DMS153 (cell line): Measurements from ENCODE around the gene TBX3.

Experiments used
- DNase-seq: peaks from one replicate; lab custom pipeline; 2025; lab: John Stamatoyannopoulos, UW

TBX3 gene

GRCh38 chr12:114696443-114697242, 12.7 kb upstream of the TBX3 start:
- DNase-seq, result no peak

- no peak for DNase-seq
Observed at GRCh38 chr12:114695305-114695592, 11.3 kb upstream of the TBX3 start.

DNA sequence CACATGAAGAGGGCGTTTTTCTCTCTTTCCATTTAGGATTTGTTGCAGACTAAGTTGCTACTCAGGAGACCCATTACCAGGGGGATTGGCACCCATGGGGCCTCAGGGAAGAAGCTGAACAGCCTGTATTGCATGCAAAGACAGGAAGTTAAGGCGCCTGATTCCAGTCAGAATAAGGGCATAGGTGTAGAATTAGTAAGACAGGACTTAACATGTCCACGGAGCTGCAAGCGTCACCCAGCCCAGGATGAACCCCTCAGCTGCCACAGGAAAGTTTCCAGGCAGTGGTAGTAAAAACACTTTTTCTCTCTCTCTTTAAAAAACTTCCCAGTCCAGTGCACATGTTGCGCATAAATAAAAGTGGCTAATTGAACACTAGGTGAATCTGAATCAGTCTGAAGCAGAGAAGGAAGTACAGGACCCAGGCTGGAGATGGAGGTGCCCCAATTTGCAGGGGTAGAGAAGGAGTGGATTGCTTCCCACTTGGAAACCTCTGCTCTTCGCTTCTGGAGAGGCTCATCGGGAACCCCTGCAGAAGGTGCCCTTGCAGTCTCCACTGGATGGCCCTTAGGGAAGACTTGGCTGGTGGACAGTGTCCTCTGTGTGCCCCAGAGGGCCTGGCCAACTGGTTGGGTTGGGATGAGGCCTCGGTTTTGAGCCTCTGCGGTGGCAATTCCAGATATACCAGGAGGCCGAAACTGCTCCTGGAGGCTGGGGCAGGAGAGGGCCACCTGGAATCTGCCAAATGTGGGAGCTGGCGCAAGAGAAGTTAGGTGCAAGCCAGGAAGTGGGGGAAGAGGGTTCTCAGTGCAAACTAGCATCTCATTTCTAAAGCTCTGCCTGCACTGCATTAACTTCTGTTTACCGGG, 10.7 kb upstream of the TBX3 start:
- no peak for DNase-seq

DNA sequence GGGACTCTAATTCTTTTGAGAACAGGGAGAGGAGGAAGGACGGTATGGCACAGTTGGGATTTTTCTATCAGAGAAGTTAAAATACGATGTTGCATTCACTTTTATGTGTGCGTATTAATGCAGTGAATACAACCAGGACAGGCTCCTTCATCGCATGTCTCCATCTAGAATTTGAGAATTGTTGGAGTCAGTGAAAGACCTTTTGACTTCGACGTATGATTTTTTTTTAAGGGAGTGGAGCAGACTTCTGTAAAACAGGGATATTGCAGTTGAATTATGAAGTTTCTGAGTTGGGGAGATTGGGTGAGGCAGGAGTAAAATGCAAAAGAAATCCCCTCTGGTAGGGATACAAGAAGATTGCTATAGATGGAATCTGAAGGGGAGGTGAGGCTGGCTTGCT, 9.6 kb upstream of the TBX3 start:
- DNase-seq, result no peak

DNA sequence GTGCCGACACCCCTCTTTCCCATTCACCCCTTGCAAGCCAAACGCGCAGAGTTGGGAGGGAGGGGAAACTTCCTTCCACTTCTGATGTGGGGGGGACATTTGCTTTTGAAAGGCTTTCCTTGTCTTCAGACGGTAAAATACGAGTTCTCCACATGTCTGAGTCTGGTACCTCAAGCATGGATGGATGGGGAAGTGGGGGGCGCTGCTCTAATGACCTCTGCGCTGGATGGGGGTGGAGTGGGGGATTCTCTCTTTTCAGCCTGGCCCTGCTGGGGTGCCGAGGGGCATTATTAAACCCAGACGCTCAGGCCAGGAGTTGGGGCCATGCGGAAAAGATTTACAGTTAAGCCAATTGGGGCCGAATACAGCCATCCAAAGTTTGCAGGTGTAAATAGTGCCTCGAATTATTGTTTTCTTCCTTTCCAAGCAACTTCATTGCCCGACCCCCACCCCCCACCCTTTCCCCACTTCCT, 9.1 kb upstream of the TBX3 start:
- no peak for DNase-seq

DNA sequence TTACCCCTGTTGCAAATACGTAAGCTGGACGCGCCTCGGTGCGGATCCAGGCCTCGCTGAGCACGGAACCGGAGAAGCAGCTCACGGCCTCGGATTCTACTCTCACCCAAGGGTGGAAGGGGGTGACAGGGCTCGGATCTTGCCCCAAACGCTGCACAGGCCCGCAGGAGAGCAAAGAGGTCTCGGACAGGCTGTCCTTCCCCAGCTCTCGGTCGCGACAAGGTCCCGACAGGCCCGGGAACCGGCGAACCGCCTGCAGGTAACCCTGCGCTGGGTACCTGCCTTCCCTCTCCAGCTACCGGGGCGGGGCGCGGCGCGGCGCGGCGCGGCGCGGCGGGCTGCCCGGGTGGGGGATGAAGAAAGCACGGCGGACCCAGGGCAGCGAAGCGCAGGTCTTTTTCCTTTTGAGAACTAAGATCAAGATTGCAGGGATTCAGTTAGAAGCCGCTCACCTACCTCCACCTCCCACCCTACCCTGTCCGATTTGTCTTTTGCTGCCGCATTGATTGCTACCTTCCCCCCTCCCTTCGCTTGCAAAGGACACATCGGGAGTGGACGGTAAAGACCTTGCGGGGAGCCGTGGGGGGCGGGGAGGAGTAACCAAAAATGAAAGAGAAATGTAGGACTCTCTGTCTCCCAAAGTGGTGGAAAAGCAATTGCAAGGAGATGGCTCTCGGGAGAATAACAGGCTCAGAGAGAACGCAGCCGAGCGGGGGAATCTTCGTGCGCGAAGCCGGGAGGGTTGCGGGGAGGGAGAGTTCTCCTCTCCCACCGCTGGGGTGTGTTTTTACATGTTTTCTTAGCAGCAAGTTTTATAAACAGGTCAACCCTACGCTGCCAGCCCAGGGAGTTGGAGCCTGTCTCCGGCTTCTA, 8.4 kb upstream of the TBX3 start:
- DNase-seq, result no peak

DNA sequence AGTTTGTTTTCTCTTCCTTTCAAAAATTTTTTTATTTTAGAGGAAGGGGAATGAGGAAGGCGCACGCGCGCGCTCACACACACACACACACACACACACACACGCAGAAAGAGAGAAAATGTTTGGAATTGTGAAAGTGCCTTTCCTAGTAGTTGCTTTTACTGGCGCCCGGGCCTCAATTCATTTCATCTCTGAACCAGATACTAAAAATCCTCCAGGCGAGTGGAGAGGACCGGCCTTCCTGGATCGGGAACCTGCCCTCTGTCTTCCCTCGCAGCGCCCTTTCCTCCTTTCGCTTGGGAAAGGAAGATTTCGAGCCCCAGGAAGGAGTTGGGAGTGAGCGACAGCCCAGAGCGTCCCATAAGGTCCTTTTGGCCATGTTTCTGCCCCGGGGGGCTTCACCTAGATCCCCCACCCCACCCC, 7.8 kb upstream of the TBX3 start:
- DNase-seq, result no peak

DNA sequence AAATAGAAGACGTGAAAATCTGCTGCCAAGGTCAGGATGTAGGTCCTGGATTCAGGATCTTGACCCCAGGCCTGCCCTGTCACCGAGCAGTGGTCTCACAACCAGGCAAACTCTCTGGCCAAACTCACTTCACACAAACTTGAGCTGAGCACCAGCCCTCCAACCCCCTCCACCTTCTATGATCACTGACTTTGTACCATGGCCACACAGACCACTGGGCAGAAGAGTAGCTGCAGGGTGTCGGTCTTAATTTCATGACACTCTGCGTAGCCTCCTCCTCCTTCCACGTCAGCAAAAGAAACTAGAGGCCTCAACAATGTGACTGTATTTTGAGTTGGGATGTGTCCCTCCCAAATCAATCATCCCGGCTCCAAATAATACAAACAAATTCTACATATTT, 7.2 kb upstream of the TBX3 start:
- DNase-seq, result no peak

DNA sequence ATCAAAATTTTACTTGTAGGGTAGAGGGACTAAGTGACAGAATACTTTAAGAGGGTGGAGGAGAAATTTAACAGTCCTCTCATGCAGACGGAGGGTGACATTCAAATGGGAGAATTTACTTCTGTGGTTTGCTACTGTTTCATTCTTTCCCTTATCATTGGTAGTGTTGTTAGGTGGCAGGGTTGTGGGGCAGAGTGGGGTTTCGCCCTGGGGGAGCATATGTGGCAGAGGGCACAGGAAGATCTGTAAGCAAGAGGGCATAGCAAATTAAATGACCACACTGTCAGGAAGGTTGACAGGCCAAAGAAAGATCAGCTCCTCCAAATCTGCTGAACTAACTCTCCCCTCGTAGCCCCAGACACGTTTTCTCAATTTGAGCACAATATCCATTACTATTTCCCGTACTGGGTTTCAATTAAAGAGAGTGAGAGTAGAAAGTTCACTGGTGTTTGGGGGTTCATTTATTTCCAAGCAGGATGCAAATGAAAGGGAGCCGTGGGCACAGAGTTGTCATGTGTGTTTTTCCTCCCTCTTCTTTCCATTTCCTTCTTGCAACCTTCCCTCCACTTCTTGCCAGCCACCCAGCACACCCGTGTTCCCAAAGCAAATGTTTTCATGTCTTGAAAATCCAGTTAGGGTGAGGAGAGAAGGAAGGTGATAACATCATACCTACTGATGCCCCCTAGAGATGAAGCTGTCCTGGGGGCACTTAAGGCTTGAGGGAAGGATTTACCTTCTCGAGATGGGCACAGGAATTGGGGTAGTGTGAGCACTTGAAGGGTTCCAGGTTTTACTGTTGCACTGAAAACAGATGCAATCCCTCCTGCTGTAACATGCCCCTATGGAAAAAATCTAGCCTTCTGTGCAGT, 6.5 kb upstream of the TBX3 start:
- DNase-seq, result no peak

GRCh38 chr12:114689075-114689994, 5.4 kb upstream of the TBX3 start:
- DNase-seq, result no peak

DNA sequence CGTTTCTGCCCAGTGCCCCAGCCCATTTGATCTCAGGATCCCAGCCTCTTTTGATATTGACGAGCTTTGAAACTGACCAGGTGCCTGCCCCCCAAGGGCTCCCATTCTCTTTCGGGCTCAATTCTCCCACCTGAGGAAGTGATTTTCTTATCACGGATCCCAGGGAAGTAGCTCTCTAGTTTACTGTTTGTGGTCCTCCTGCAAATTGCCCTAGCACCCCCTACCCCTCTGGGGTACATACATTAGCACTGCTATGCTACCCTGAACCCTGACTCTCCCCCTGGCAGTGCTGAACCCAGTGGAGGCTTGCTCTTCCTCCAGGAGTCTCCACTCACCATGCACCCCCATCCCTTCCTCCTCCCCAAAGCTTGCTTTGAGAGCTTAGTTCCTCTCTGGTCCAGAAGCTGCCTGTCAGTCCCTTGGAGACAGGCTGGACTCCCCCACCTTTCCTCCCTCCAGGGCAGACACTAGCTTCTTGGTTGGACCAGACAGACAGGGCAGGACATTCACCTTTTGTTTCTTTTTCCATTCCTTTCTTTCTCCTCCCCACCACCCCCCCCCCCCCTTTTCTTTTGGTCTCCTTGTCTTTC, 4.4 kb upstream of the TBX3 start:
- DNase-seq, result no peak

DNA sequence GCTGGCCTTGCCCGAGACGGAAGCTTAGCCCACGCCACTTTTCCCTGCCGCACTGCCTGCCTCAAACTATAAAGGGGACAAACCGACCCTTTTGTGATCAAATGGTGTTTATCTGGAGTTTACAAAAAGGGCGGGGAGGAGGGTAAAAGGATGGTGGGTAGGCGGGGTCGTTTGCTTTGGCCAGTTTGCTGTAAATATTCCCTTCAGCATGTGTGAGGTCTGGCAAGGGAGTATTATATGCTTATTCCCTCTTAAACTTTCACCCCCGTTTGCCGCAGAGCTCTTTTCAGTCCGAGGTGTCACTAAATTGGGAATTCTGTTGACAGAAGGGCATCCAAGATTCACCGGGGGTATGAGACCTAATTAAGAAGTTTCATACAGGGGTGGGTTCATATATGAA, 3.8 kb upstream of the TBX3 start:
- no peak for DNase-seq

DNA sequence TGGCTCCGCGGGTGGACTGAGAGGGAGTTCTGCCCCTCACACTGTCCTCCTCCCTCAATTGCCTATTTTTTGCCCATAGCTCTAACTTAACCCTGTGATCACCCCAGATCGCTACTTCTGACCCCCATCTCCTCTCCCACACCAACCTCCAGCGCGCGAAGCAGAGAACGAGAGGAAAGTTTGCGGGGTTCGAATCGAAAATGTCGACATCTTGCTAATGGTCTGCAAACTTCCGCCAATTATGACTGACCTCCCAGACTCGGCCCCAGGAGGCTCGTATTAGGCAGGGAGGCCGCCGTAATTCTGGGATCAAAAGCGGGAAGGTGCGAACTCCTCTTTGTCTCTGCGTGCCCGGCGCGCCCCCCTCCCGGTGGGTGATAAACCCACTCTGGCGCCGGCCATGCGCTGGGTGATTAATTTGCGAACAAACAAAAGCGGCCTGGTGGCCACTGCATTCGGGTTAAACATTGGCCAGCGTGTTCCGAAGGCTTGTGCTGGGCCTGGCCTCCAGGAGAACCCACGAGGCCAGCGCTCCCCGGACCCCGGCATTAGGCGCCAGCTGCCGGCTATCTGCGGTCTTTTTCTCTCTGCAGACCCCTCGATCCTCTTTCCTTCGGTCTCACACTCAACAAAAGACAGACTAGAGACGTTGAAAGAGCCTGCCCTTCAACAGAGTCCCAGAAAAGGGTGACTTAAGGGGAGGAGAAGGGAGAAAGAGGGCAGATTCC, 3.0 kb upstream of the TBX3 start:
- no peak for DNase-seq

DNA sequence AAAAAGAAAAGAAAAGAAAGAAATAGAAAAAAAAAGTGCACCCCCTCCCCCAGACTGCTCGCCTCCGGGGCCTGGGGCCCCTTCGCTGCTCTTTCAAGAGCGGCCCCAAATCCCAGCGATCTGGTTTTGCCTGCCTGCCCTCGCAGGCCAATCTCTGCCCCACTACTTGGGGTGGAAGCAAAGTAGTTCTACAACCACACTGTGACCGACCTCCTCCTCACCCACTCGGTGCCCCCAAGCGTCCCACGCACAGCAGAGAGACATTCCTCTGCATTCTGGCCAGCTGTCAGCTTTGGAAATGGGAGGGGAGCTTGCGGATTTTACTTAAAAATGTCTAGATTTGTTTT, 2.4 kb upstream of the TBX3 start:
- DNase-seq, result no peak

GRCh38 chr12:114685869-114686268, 1.9 kb upstream of the TBX3 start:
- no peak for DNase-seq

DNA sequence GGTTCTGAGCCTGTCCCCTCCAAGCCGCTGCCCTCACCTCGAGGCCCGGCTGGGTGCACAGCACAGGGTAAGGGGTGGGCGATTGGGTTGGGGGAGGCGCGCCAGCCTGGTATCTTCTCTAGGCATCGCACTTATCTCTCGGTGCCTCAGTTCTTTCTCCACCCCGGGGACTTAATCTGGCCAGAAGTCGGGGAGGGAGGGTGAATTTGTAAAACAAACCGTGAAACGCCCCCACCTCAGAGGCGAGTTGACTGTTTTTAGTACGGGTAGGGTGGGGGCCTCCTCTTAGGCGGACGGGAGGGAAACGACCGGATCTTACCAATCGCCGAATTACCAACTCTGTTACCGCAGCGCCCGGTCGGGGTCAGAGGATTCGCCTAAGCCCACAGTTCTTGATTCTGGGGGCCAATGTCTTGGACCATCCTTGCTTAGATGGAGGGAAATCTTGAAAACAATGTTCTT, 1.4 kb upstream of the TBX3 start:
- DNase-seq, result no peak

- no peak for DNase-seq
Observed at GRCh38 chr12:114684870-114685273, 897 bp upstream of the TBX3 start.

- no peak for DNase-seq
Observed at GRCh38 chr12:114683709-114684097, 272 bp downstream of the TBX3 start.
